ENCODE measurements around the gene SMIM21. TPM values are rescaled to one million over a fixed set of nuclear protein-coding genes. Genes with fewer than 3 reads are reported as not detected.

Gene SMIM21
- total RNA-seq, 1 experiment from 2014 or later: not detected

DNA sequence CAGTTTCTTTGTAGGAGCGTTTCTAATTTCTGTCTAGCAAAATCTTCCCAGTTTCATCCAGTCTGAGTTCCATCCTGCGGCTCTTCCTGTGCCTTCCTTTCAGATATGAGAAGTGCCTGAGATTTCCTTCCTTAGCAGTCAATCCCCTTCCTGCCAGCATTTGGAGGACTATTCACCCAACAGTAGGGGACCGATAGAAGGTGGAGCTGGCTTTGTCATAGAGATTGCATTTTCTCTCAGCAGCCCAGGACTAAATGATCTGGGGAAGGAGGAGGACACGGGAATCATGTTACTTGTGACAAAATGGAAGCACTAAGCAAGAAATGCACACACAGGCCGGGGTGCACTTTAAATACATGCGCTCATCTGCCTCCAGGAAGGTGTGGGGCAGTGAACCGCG lies 5.6 kb upstream of the SMIM21 start:
- Histone ChIP-seq H3K9ac (ENCODE audit: low read length) (no peak overlapping the region), H3F3A (ENCODE audit: low read length, unreplicated experiment) (no peaks in the 10 kb centered on the region), H2AFZ (ENCODE audit: low read length) (no peak overlapping the region), H3K27me3 (ENCODE audit: low read length) (peaks cover 80% of the 10 kb centered on the region), H3K4me3 (ENCODE audit: low read length) (no peak overlapping the region), H3K36me3 (ENCODE audit: low read depth, low read length) (no peaks in the 10 kb centered on the region), H3K27ac (ENCODE audit: low read length) (no peak overlapping the region), H3K9me3 (ENCODE audit: low read length) (no peaks in the 10 kb centered on the region), H3K4me1 (ENCODE audit: insufficient read depth, low read length) (no peaks in the 10 kb centered on the region), H3K79me2 (ENCODE audit: low read length) (no peaks in the 10 kb centered on the region), H4K20me1 (ENCODE audit: low read length) (no peaks in the 10 kb centered on the region), H3K4me2 (ENCODE audit: low read length) (no peak overlapping the region), H3K9me2 (replicated peaks; ENCODE audit: low read length) (no peaks in the 10 kb centered on the region)
- no peak for ATAC-seq
- no peak for DNase-seq
- BruUV-seq (replicated peaks): no TSS peak
- POLR2A ChIA-PET (ENCODE audit: unreplicated experiment): no interaction called here
- no peak for TF ChIP-seq EZH2phosphoT487 (IDR thresholded peaks at IDR 0.05; ENCODE audit: borderline replicate concordance, low read length)
- TF ChIP-seq, protein P1, sequence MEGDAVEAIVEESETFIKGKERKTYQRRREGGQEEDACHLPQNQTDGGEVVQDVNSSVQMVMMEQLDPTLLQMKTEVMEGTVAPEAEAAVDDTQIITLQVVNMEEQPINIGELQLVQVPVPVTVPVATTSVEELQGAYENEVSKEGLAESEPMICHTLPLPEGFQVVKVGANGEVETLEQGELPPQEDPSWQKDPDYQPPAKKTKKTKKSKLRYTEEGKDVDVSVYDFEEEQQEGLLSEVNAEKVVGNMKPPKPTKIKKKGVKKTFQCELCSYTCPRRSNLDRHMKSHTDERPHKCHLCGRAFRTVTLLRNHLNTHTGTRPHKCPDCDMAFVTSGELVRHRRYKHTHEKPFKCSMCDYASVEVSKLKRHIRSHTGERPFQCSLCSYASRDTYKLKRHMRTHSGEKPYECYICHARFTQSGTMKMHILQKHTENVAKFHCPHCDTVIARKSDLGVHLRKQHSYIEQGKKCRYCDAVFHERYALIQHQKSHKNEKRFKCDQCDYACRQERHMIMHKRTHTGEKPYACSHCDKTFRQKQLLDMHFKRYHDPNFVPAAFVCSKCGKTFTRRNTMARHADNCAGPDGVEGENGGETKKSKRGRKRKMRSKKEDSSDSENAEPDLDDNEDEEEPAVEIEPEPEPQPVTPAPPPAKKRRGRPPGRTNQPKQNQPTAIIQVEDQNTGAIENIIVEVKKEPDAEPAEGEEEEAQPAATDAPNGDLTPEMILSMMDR (conservative IDR thresholded peaks at IDR 0.05; ENCODE audit: low read depth, low read length): no peak
- TF ChIP-seq EZH2 (IDR thresholded peaks at IDR 0.05; ENCODE audit: low read length, unreplicated experiment): no peak
- CTCF ChIA-PET: no interaction called here
- intact Hi-C loops (cut with micrococcal nuclease): no loop called here

DNA sequence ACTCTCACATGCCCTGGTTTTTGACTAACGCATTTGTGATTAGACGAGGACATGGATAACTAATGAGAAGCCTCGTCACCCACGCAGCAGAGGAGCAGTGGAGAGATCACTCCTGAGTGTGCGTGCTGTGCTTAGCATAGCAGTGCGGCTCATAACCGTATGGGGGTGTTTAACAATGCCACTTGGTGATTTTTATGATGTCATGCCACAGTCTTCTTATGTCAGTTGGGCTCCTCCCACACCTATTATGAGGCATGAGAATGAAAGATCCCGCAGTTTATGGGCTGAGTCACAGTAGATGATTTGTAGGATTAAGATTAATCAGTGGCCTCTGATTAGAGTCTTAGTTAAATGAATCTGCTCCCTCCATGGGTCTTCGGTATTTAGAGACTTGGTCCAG lies 2.5 kb upstream of the SMIM21 start:
- Histone ChIP-seq H3K4me3 (ENCODE audit: low read length) (no peak overlapping the region), H3K27ac (ENCODE audit: low read length) (no peak overlapping the region), H3K36me3 (ENCODE audit: low read depth, low read length) (no peaks in the 10 kb centered on the region), H3K9me3 (ENCODE audit: low read length) (no peaks in the 10 kb centered on the region), H3K4me1 (ENCODE audit: insufficient read depth, low read length) (no peaks in the 10 kb centered on the region), H3K9me2 (replicated peaks; ENCODE audit: low read length) (no peaks in the 10 kb centered on the region), H3F3A (ENCODE audit: low read length, unreplicated experiment) (no peaks in the 10 kb centered on the region), H3K27me3 (ENCODE audit: low read length) (peaks cover 79% of the 10 kb centered on the region), H2AFZ (ENCODE audit: low read length) (no peak overlapping the region), H3K4me2 (ENCODE audit: low read length) (no peak overlapping the region), H4K20me1 (ENCODE audit: low read length) (no peaks in the 10 kb centered on the region), H3K79me2 (ENCODE audit: low read length) (no peaks in the 10 kb centered on the region), H3K9ac (ENCODE audit: low read length) (no peak overlapping the region)
- no peak for ATAC-seq
- no TSS peak for BruUV-seq (replicated peaks)
- CTCF ChIA-PET: no interaction called here
- DNase-seq: no peak
- intact Hi-C loops (cut with micrococcal nuclease): no loop called here
- TF ChIP-seq EZH2phosphoT487 (IDR thresholded peaks at IDR 0.05; ENCODE audit: borderline replicate concordance, low read length) (no peak), EZH2 (IDR thresholded peaks at IDR 0.05; ENCODE audit: low read length, unreplicated experiment) (no peak)
- TF ChIP-seq, protein P1 (conservative IDR thresholded peaks at IDR 0.05; ENCODE audit: low read depth, low read length): no peak
- POLR2A ChIA-PET (ENCODE audit: unreplicated experiment): no interaction called here

- ATAC-seq (no peak), DNase-seq (no peak)
- ChIA-PET CTCF (no interaction called here), POLR2A (ENCODE audit: unreplicated experiment) (no interaction called here)
- no peak overlapping the region for H3K9ac ChIP-seq (ENCODE audit: low read length)
- TF ChIP-seq EZH2 (IDR thresholded peaks at IDR 0.05; ENCODE audit: low read length, unreplicated experiment): no peak
- TF ChIP-seq EZH2phosphoT487 (IDR thresholded peaks at IDR 0.05; ENCODE audit: borderline replicate concordance, low read length): no peak
- H3K4me3 ChIP-seq (ENCODE audit: low read length): no peak overlapping the region
- H4K20me1 ChIP-seq (ENCODE audit: low read length): no peaks in the 10 kb centered on the region
- peaks cover 65% of the 10 kb centered on the region for H3K27me3 ChIP-seq (ENCODE audit: low read length)
- H2AFZ ChIP-seq (ENCODE audit: low read length): no peak overlapping the region
- H3K79me2 ChIP-seq (ENCODE audit: low read length): no peaks in the 10 kb centered on the region
- H3F3A ChIP-seq (ENCODE audit: low read length, unreplicated experiment): no peaks in the 10 kb centered on the region
- intact Hi-C loops (cut with micrococcal nuclease): no loop called here
- no peak overlapping the region for H3K27ac ChIP-seq (ENCODE audit: low read length)
- no peaks in the 10 kb centered on the region for H3K4me1 ChIP-seq (ENCODE audit: insufficient read depth, low read length)
- no peaks in the 10 kb centered on the region for H3K36me3 ChIP-seq (ENCODE audit: low read depth, low read length)
- no peaks in the 10 kb centered on the region for H3K9me2 ChIP-seq (replicated peaks; ENCODE audit: low read length)
- no peaks in the 10 kb centered on the region for H3K9me3 ChIP-seq (ENCODE audit: low read length)
- no peak overlapping the region for H3K4me2 ChIP-seq (ENCODE audit: low read length)
- BruUV-seq (replicated peaks): no TSS peak
Observed at GRCh38 chr18:75428490-75428889, 987 bp upstream of the SMIM21 start.
